Measurements from ENCODE around the gene HOXC10. TPM values are rescaled to one million over a fixed set of nuclear protein-coding genes. Genes with fewer than 3 reads are reported as not detected.

The HOXC10 gene
- total RNA-seq, 1 experiment from 2014 or later = not detected

DNA sequence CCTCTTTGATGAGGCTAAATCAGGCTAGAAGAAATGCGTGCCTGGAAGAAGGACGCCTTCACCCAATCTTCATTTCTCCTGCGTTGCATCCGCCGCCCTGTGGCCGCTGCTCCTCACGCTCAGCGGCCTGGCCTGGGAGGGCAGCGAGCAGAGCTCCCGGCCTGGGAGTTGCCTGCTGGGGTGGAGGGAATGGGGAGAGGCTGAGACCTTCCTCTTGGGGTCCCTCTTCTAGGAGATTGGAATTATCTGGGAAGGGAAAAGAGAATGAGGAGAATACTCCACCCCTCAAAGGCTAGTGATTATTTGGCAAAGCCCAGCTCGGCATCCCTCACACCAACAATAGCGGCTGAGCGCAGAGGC lies 32.6 kb upstream of the HOXC10 start:
- peaks cover 100% of the 10 kb centered on the region for H3K27me3 Mint-ChIP-seq (ENCODE audit: low read depth)
- CTCF ChIA-PET = interaction anchor here (0.7 to 4.9 kb wide), 15 partner anchors 9 to 209 kb away, joined by 3 to 26 read pairs (median 5); partner anchors contain the start of genes HOXC10 and HOXC5
- POLR2A ChIA-PET = interaction anchor here (0.6 to 1.6 kb wide), 3 partner anchors 14 to 197 kb away, joined by 3 to 4 read pairs (median 4); partner anchors contain the start of gene HOXC13
- H3K9me3 Mint-ChIP-seq = no peaks in the 10 kb centered on the region
- ATAC-seq (no peak), DNase-seq (ENCODE audit: low spot score) (no peak)
- no peak overlapping the region for H3K27ac Mint-ChIP-seq
- H3K36me3 Mint-ChIP-seq = no peaks in the 10 kb centered on the region
- H3K4me3 Mint-ChIP-seq = no peak overlapping the region
- H3K4me1 Mint-ChIP-seq = peaks cover 28% of the 10 kb centered on the region
- TF ChIP-seq, protein P1, sequence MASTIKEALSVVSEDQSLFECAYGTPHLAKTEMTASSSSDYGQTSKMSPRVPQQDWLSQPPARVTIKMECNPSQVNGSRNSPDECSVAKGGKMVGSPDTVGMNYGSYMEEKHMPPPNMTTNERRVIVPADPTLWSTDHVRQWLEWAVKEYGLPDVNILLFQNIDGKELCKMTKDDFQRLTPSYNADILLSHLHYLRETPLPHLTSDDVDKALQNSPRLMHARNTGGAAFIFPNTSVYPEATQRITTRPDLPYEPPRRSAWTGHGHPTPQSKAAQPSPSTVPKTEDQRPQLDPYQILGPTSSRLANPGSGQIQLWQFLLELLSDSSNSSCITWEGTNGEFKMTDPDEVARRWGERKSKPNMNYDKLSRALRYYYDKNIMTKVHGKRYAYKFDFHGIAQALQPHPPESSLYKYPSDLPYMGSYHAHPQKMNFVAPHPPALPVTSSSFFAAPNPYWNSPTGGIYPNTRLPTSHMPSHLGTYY (CRISPR knock-in tag; IDR thresholded peaks at IDR 0.05) = no peak
- no peak for TF ChIP-seq ZNF138 (CRISPR knock-in tag; conservative IDR thresholded peaks at IDR 0.05)
- TF ChIP-seq, protein P2, sequence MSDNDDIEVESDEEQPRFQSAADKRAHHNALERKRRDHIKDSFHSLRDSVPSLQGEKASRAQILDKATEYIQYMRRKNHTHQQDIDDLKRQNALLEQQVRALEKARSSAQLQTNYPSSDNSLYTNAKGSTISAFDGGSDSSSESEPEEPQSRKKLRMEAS (CRISPR knock-in tag; IDR thresholded peaks at IDR 0.05) = no peak

DNA sequence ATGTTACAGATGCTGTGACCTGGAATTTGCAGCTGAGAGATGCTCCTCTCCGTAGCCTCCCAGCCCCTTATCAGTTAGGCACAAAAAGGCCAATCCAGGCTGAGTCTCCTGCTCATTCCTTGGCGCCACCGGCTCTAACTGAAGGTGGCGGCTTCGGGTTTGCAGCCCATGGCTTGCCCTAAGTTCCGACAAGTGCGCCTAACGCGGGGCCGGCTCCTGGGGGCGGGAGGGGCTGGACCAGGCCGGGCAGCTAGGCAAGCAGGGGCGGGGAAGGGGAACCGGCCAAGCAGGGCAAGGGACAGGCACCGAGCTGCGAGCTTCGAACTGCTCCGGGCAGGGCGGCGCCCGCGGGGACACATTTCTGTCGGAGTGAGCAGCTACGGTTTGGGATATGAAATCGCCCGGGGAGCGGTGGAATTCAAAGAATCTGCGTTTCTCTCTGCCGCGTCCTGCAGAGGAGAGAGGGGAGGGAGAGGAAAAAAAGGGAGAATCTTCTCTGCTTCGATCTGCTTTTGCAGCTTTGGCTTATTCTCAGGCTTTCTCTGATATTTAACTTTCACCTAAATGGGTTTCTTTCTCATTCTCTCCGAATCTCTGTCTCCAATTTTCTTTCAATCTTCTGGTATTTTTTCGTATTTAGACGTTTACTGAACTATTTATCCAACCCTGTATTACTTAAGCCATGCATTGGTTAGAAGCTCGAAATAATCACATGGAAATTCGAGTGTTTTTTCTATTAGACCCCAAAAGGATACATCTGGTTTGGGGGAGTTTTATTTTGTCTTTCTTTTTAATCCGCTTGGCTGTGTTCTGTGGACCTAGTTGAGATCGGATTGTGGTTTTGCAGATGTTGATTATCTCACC lies 31.8 kb upstream of the HOXC10 start:
- peak; percentile 81 for DNase-seq (ENCODE audit: low spot score)
- no peaks in the 10 kb centered on the region for H3K9me3 Mint-ChIP-seq

DNA sequence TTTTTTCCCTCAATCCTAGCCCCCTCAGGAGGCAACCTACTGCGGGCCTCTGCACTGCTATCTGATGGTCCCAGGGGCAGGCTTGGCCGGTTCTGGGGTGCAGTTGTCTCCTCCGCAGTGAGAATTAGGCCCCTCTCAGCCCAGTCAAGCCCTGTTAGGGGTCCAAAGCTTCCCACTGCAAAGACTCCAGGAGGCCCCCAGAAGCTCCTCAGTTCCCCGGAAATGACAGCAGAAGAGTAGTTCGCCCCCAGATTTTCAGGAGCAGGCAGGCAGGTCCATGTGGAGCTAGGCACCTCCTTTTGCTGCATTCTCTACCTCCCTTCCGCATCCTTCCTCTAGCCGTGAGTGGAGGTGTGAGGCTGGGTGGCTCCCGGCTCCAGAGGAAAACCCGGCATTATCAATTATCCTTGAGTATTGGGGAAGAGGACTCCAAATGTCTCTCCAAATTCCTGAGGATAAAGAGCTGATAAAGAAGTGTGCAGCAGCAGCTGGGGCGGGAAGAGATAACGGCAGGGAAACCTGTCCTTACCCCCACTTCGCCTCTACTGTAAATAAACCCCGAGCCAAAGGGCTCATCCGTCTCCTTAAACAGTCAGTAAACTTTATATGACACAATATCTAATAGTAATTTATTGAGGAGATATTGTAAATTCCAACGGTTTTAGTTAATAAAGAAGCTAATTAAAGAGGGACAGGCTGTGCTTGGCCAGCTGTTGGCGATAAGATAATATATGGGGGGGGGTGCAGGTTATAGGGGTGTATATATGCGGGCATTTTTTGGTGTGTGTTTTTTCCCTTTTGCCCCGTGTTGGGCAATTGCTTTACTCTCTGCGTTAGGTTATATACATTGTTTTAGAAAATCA lies 30.9 kb upstream of the HOXC10 start:
- no peaks in the 10 kb centered on the region for H3K36me3 Mint-ChIP-seq
- ChIA-PET CTCF (interaction anchor here (0.6 to 4.9 kb wide), 4 partner anchors 31 to 197 kb away, joined by 4 to 26 read pairs (median 10); partner anchors contain the start of gene HOXC10), POLR2A (interaction anchor here (0.5 to 1.4 kb wide), 3 partner anchors 15 to 93 kb away, joined by 3 to 4 read pairs (median 3); partner anchors contain the start of gene HOXC13)
- H3K4me1 Mint-ChIP-seq = peaks cover 27% of the 10 kb centered on the region
- no peak for ATAC-seq
- no peak for DNase-seq (ENCODE audit: low spot score)
- no peak overlapping the region for H3K4me3 Mint-ChIP-seq
- H3K27me3 Mint-ChIP-seq (ENCODE audit: low read depth) = peaks cover 100% of the 10 kb centered on the region
- no peak overlapping the region for H3K27ac Mint-ChIP-seq
- no peaks in the 10 kb centered on the region for H3K9me3 Mint-ChIP-seq
- TF ChIP-seq AFF4 (CRISPR knock-in tag; IDR thresholded peaks at IDR 0.05; ENCODE audit: borderline replicate concordance) = no peak

More for the DNA sequence above, 31.8 kb upstream of the HOXC10 start:
- ChIA-PET POLR2A (interaction anchor here (0.5 to 1.6 kb wide), 5 partner anchors 14 to 102 kb away, joined by 3 to 4 read pairs (median 4); partner anchors contain the start of gene HOXC13), CTCF (interaction anchor here (0.6 to 4.9 kb wide), 16 partner anchors 8 to 728 kb away, joined by 3 to 26 read pairs (median 5); partner anchors contain the start of genes HOXC10 and HOXC5)
- peaks cover 100% of the 10 kb centered on the region for H3K27me3 Mint-ChIP-seq (ENCODE audit: low read depth)
- ATAC-seq = peak; percentile 21
- no peaks in the 10 kb centered on the region for H3K36me3 Mint-ChIP-seq
- TF ChIP-seq TEAD1 (CRISPR knock-in tag; IDR thresholded peaks at IDR 0.05) = peak; percentile 38; the same call in 1 of the 2 replicates
- TF ChIP-seq, protein P3, sequence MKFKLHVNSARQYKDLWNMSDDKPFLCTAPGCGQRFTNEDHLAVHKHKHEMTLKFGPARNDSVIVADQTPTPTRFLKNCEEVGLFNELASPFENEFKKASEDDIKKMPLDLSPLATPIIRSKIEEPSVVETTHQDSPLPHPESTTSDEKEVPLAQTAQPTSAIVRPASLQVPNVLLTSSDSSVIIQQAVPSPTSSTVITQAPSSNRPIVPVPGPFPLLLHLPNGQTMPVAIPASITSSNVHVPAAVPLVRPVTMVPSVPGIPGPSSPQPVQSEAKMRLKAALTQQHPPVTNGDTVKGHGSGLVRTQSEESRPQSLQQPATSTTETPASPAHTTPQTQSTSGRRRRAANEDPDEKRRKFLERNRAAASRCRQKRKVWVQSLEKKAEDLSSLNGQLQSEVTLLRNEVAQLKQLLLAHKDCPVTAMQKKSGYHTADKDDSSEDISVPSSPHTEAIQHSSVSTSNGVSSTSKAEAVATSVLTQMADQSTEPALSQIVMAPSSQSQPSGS (CRISPR knock-in tag; IDR thresholded peaks at IDR 0.05; ENCODE audit: borderline replicate concordance, low read depth) = no peak
- TF ChIP-seq TEAD4 (CRISPR knock-in tag; IDR thresholded peaks at IDR 0.05) = peak; percentile 58; the same call in 1 of the 2 replicates
- TF ChIP-seq NR1H2 (CRISPR knock-in tag; IDR thresholded peaks at IDR 0.05) = no peak
- peaks cover 28% of the 10 kb centered on the region for H3K4me1 Mint-ChIP-seq
- peak overlapping the region; percentile 23 for H3K4me3 Mint-ChIP-seq
- H3K27ac Mint-ChIP-seq = no peak overlapping the region
